Measurements from ENCODE around the gene SLC35F6. TPM values are rescaled to one million over a fixed set of nuclear protein-coding genes. Genes with fewer than 3 reads are reported as not detected.

The SLC35F6 gene
- polyA plus RNA-seq, 2 of the 4 experiments (the other 2 are of a cell fraction): 41.3 to 46.9 TPM

DNA sequence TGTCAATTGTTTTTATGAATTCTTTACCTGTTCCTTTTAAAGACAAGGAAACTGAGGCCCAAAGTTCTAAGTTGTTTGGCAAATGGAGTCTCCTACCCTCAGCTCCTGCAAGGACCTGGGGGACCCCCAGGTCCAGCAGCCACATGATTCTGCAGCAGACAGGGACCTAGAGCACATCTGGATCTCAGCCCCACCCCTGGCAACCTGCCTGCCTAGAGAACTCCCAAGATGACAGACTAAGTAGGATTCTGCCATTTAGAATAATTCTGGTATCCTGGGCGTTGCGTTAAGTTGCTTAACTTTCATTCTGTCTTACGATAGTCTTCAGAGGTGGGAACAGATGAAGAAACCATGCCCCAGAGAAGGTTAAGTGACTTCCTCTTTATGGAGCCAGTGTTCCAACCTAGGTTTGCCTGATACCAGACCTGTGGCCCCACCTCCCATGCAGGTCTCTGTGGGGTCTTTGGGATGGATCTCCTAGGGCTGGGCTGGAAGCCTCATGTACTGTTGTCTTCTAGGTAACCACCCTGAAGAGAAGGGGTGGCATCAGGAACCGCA lies 16.2 kb downstream of the SLC35F6 start:
- DNase-seq (ENCODE audit: low read depth in 1 of 2, low spot score in 1 of 2) (no peak), FAIRE-seq (no peak), ATAC-seq (no peak)
- Histone ChIP-seq H3K4me2 (no peak overlapping the region), H3K4me3 (no peak overlapping the region), H3K27ac (peak overlapping the region in 1 of 2 experiments; percentile 1; a peak in 1 of 6 replicates), H3K9me3 (no peaks in the 10 kb centered on the region), H3K4me1 (peaks cover 8% of the 10 kb centered on the region; the same call in 1 of the 3 replicates)
- CTCF ChIA-PET: interaction anchor here (3.5 kb wide), 1 partner anchor 8 kb away, joined by 16 read pairs; no protein-coding TSS in a partner anchor
- POLR2A ChIA-PET: no interaction called here
- TF ChIP-seq PHF8 (IDR thresholded peaks at IDR 0.05; ENCODE audit: borderline replicate concordance, low read depth): no peak
- TF ChIP-seq HOXB5 (CRISPR knock-in tag; IDR thresholded peaks at IDR 0.05): no peak
- no peak for TF ChIP-seq CBX8 (IDR thresholded peaks at IDR 0.05)
- no peak for TF ChIP-seq KDM1A (IDR thresholded peaks at IDR 0.05; ENCODE audit: low read depth)
- no peak for TF ChIP-seq BHLHE40 (IDR thresholded peaks at IDR 0.05; ENCODE audit: low read depth, low read length)
- no peak for TF ChIP-seq NFE2L2 (conservative IDR thresholded peaks at IDR 0.05; ENCODE audit: low read length)
- TF ChIP-seq MAZ (IDR thresholded peaks at IDR 0.05; ENCODE audit: borderline replicate concordance, low read depth, low read length): no peak
- TF ChIP-seq RFX5 (IDR thresholded peaks at IDR 0.05): no peak
- no peak for TF ChIP-seq TFCP2L1 (CRISPR knock-in tag; IDR thresholded peaks at IDR 0.05)
- no peak for TF ChIP-seq SREBF2 (IDR thresholded peaks at IDR 0.05)
- TF ChIP-seq HEYL (CRISPR knock-in tag; IDR thresholded peaks at IDR 0.05): no peak
- no peak for TF ChIP-seq CEBPB (IDR thresholded peaks at IDR 0.05)
- TF ChIP-seq, protein P1, sequence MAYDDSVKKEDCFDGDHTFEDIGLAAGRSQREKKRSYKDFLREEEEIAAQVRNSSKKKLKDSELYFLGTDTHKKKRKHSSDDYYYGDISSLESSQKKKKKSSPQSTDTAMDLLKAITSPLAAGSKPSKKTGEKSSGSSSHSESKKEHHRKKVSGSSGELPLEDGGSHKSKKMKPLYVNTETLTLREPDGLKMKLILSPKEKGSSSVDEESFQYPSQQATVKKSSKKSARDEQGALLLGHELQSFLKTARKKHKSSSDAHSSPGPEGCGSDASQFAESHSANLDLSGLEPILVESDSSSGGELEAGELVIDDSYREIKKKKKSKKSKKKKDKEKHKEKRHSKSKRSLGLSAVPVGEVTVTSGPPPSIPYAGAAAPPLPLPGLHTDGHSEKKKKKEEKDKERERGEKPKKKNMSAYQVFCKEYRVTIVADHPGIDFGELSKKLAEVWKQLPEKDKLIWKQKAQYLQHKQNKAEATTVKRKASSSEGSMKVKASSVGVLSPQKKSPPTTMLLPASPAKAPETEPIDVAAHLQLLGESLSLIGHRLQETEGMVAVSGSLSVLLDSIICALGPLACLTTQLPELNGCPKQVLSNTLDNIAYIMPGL (CRISPR knock-in tag; IDR thresholded peaks at IDR 0.05; ENCODE audit: borderline replicate concordance): no peak
- TF ChIP-seq KDM5A (IDR thresholded peaks at IDR 0.05): no peak
- no peak for TF ChIP-seq MAFK (IDR thresholded peaks at IDR 0.05; ENCODE audit: partially characterized antibody)
- TF ChIP-seq, protein P2, sequence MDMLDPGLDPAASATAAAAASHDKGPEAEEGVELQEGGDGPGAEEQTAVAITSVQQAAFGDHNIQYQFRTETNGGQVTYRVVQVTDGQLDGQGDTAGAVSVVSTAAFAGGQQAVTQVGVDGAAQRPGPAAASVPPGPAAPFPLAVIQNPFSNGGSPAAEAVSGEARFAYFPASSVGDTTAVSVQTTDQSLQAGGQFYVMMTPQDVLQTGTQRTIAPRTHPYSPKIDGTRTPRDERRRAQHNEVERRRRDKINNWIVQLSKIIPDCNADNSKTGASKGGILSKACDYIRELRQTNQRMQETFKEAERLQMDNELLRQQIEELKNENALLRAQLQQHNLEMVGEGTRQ (IDR thresholded peaks at IDR 0.05): no peak
- no peak for TF ChIP-seq RARB (CRISPR knock-in tag; IDR thresholded peaks at IDR 0.05)
- TF ChIP-seq MYC (IDR thresholded peaks at IDR 0.05; ENCODE audit: borderline replicate concordance, low read length): no peak
- TF ChIP-seq EHF (CRISPR knock-in tag; IDR thresholded peaks at IDR 0.05): no peak
- 92% methylated on average over 4 of the region's 4 CpGs for WGBS (ENCODE audit: missing lambda C conversion rate)

DNA sequence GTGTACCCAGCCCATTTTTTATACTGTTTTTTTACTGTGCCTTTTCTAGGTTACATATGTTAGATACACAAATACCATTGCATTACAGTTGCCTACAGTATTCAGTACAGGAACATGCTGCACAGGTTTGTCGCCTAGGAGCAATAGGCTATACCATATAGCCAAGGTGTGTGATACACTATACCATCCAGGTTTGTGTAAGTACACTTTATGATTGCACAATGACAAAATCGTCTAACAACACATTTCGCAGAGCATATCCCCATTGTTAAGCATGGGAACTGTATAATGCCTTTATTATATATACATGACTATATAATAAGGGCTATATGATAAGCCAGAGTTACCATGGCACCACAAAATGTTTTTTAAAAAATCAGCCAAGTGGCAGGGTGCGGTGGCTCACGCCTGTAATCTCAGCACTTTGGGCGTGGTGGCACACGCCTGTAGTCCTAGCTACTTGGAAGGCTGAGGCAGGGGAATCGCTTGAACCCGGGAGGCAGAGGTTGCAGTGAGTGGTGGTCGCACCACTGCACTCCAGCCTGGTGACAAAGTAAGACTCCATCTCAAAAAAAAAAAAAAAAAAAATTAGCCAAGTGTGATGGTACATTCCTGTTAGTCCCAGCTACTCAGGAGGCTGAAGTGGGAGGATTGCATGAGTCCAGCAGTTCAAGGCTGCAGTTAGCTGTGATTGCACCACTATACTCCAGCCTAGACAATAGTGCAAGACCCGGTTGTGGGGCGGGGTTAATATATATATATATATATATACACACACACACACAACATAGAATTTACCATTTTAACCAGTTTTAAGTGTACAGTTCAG lies 19.0 kb downstream of the SLC35F6 start:
- DNase-seq (ENCODE audit: low read depth in 1 of 2, low spot score in 1 of 2) (no peak), ATAC-seq (no peak), FAIRE-seq (no peak)
- TF ChIP-seq HOXA7 (CRISPR knock-in tag; IDR thresholded peaks at IDR 0.05) (peak; percentile 47; the same call in 1 of the 2 replicates), CEBPB (IDR thresholded peaks at IDR 0.05) (peak in 1 of 2 experiments; percentile 41; a peak in 1 of 4 replicates)
- TF ChIP-seq, protein P1 (CRISPR knock-in tag; IDR thresholded peaks at IDR 0.05; ENCODE audit: borderline replicate concordance): no peak
- ChIA-PET POLR2A (interaction anchor here (1.1 kb wide), 1 partner anchor 20 kb away, joined by 14 read pairs; the partner anchor contains the start of gene SLC35F6), CTCF (interaction anchor here (1.1 to 2.9 kb wide), 4 partner anchors 8 to 37 kb away, joined by 3 to 10 read pairs (median 4); no protein-coding TSS in a partner anchor)
- Histone ChIP-seq H3K4me2 (no peak overlapping the region), H3K4me1 (peaks cover 19% of the 10 kb centered on the region; the same call in 2 of the 3 replicates), H3K9me3 (no peaks in the 10 kb centered on the region), H3K27ac (no peak overlapping the region), H3K4me3 (no peak overlapping the region)
- WGBS (ENCODE audit: missing lambda C conversion rate): 87% methylated on average over 12 of the region's 12 CpGs
